IPS-NIHi11 (cell line): Measurements from ENCODE around the gene TCHHL1.
A peak's percentile ranks its signal among the peaks of the same experiment; 100 is the strongest.

Experiments used
- DNase-seq: peaks from one replicate; pipeline ENCODE4 v3.0.0; 2012; ENCODE audit warnings: mixed read lengths, low spot score

The TCHHL1 gene

GRCh38 chr1:152089014-152089674 lies at the start of gene TCHHL1:
TSS of gene TCHHL1 (minus strand) at chr1:152089064. CDS start at chr1:152088143, 921 bp downstream.
- DNase-seq = no peak

DNA sequence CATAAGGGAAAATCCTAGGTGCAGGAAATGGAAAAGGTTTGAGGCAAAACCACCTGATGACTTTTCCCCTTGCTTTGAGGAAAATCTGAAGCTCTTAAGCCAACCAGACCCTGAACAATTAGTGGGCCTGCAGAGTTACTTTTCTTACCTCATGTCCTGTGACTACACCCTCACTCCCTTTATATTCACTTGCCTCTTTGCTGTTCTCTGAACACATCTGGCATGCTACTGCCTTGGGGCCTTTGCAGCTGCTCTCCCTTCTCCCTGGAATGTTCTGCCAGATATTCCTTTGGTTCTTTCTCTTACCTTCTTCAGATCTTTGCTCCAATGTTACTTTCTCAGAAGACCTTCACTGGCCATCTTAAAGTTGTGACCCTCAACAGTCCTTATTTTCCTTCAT lies 48.4 kb upstream of the TCHHL1 start:
- DNase-seq = no peak

GRCh38 chr1:152130186-152130585 lies 41.3 kb upstream of the TCHHL1 start:
- no peak for DNase-seq

DNA sequence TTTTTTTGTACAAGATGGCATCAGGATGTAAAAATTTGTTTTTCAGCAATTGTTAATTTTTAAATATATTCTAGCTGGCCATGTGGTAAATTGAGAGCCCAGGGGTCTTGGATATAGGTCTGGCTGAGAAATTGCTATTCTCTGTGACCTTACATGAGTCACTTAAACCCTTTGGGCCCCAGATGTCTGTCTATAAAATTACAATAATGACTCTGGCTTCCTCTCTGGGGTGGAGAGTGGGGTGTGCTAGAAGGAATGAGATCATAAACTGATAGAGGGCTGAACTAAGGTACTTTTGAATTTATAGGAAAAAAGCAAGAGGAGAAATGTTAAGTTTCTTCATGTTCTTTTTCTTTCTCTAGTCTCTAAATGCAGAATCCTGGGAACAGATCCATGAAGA lies 38.8 kb upstream of the TCHHL1 start:
- no peak for DNase-seq

DNA sequence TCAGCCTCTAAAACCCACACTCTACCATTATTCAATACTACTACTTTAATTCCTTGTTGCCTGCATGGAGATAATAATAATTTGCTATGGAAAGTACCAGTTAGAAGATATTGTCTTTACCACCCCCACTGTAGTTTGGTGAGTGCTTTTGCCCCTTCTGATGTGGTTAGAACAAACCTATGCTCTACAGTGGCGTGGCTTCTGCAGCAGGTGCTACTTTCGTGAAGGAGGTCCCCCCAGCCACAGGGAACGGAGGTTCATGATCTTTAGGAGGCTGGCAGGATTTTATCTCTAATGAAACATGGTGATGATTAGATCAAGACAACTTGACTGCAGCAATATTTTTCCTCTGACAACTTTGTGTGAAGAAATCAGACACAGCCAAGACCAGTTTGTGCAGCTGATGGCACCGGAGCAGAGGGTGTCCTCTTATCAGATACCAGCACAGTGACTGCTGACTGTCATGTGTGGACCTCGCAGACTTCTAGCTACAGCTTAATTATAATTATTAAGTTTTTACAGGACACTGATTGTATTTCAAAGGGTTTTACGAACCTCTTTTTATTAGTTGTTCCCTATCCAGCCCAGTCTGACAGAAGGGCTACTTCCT lies 37.1 kb upstream of the TCHHL1 start:
- DNase-seq = no peak

DNA sequence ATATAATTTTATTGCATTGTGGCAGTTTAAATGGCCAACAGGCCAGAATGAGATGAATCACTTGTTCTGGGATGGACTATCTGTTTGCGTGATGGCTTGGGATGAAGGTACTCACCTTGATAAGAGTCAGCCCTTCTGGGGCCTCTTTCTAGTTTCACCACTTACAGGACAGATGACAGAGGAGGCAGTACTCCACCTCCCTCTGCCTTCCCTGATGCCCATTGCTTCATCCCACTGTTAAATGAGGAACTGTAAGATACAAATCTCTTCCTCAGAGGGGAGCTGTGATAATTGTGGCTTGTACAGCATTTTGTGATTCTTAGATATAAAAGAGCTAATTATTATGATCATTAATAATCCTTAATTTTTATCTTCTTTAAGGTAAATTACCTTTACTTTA lies 30.1 kb upstream of the TCHHL1 start:
- no peak for DNase-seq

DNA sequence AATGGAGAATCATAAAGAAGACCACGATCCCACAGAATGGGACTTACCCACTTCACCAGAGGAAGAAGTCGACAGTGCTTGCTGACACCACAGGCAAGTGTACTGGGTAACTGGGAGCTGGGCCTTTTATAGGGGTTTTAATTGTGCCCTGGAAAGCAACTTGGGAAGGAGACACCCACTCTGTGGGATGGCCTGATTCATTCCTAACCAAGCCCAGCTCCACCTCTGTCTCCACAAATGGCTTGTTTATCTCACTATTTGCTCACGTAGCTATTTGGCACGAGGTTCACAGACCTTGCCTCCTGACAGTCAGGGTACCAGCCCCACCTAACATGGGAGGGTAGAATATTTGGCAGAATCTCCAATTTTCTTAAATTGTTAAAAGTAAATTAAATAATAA lies 26.5 kb upstream of the TCHHL1 start, which contains the start of gene TCHH:
TSS of gene TCHH (minus strand) at position 101 of the 400 bp plus-strand sequence. CDS start 1,364 bp downstream, outside the sequence.
- DNase-seq = no peak

DNA sequence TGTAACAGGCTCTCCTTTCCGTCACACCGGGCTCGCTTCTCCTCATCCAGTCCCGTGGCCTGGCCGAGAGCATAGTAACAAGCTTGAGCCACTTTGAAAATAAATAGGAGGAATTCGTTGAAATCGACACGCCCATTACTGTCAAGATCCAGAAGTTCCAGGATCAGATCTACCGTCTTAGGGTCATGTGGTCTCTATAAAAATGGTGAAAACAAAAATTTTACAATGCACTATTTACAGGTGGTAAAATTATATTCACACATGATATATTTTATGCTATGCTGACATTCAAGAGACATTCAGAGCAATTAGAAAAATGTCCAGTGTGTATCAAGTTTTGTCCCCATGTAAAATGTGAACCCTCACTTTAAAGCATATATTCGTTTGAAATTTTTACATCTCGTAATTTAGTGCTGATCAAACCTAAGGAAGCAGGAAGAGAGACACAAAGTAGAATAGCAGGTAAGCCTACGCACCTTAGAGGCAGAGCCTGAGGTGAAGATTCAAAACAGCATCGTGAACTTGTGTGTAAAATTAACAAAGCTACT lies 24.1 kb upstream of the TCHHL1 start:
- DNase-seq = no peak

GRCh38 chr1:152112101-152112884 lies 23.4 kb upstream of the TCHHL1 start:
- peak; percentile 6 for DNase-seq

- DNase-seq = peak; percentile 21
Observed at GRCh38 chr1:152111515-152111968, 22.7 kb upstream of the TCHHL1 start.

- DNase-seq = peak; percentile 15
Observed at GRCh38 chr1:152110860-152111514, 22.1 kb upstream of the TCHHL1 start.

DNA sequence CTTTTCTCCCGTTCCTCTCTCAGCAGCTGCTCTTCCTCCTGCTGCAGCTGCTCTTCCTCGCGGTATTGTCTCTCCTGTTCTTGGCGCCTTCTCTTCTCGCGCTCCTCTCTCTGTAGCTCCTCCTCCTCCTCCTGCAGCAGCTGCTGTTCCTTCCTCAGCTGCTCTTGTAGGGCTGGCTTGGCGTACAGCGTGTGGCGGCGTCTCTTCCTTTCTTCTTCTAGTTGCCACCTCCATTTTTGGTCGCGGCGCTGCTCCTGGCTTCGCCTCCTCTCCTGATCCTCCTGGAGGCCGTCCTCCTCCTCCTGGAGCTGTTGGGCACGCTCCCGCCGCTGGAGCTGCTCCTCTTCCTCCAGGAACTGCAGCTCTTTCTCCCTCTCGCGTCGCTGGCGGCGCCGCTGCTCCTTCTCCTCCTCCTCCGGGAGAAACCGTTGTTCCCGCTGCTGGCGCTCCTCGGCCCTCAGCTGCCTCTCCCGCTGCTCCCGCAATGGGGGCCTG lies 21.5 kb upstream of the TCHHL1 start:
- DNase-seq = peak; percentile 16

- DNase-seq = no peak
Observed at GRCh38 chr1:152109998-152110294, 21.1 kb upstream of the TCHHL1 start.

DNA sequence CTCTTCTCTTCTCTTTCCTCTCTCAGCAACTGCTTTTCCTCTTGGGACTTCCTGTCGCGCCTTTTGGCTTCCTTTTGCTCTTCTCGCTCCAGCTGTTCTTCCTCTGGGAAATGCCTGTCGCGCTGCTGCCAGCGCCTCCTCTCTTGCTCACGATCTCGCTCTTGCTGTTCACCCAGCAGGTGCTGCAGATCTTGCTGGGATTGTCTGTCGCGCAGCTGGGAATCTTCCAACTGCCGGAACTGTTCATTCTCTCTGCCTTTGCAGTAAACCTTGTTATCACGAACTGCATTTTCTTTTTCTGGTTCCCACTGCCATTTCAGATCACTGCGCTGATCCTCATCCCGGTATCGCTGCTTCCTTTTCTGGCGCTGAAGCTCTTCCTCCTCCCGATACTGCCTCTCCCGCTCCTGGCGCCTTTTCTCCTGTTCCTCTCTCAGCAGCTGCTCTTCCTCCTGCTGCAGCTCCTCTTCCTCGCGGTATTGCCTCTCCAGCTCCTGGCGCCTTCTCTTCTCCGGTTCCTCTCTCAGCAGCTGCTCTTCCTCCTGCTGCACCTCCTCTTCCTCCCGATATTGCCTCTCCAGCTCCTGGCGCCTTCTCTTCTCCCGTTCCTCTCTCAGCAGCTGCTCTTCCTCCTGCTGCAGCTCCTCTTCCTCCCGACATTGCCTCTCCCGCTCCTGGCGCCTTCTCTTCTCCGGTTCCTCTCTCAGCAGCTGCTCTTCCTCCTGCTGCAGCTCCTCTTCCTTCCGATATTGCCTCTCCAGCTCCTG lies 20.6 kb upstream of the TCHHL1 start:
- no peak for DNase-seq

- no peak for DNase-seq
Observed at GRCh38 chr1:152108882-152109222, 20.0 kb upstream of the TCHHL1 start.

DNA sequence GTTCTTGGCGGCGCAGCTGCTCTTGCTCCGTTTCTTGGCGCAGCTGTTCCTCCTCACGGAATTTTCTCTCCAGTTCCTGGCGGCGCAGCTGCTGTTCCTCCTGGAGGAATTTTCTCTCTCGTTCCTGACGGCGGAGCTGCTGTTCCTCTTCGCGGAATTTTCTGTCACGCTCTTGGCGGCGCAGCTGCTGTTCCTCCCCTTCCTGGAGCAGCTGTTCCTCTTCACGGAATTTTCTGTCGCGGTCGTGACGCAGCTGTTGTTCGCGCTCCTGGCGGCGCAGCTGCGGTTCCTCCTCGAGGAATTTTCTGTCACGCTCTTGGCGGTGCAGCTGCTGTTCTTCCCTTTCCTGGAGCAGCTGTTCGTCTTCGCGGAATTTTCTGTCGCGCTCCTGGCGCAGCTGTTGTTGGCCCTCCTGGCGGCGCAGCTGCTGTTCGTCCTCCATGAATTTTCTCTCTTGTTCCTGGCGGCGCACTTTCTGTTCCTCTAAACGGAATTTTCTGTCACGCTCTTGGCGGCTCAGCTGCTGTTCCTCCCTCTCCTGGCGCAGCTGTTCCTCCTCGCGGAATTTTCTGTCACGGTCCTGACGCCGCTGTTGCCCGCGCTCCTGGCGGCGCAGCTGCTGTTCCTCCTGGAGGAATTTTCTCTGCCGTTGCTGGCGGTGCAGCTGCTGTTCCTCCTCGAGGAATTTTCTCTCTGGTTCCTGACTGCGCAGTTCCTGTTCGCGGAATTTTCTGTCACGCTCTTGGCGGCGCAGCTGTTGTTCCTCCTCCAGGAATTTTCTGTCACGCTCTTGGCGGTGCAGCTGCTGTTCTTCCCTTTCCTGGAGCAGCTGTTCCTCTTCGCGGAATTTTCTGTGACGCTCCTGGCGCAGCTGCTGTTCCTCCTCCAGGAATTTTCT lies 19.4 kb upstream of the TCHHL1 start:
- DNase-seq = no peak

GRCh38 chr1:152107031-152107983 lies 18.4 kb upstream of the TCHHL1 start:
- no peak for DNase-seq

GRCh38 chr1:152104854-152105253 lies 16.0 kb upstream of the TCHHL1 start:
- no peak for DNase-seq

DNA sequence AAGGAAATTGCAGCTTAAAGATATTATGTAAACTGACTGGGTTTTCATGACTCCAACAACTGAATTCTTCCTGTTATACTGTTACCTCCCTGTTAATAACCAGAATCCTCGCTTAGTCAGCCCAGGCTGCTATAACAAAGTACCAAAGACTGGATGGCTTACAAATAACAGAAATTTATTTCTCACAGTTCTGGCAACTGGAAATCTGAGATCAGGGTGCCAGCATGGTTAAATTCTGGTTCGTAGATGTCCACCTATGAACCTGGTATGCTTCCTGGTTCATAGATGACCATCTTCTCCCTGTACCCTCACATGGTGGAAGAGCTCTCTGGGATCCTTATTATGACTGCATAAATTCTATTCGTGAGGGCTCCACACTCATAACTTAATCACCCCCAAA lies 8.1 kb upstream of the TCHHL1 start:
- no peak for DNase-seq
